ES-I3 (cell line): ENCODE results near the gene RGS6.

Source experiments
- H3K36me3 ChIP-seq: 2 replicates; pipeline ENCODE4 v1.6.1; 2013; ENCODE audit warnings: mild to moderate bottlenecking, low read length, control low read depth, moderate library complexity; ENCODE audit not compliant: insufficient read depth
- H3K4me1 ChIP-seq: 2 replicates; pipeline ENCODE4 v1.6.1; 2013; ENCODE audit warnings: mild to moderate bottlenecking, control low read depth, low read length; ENCODE audit not compliant: insufficient read depth
- H3K9ac ChIP-seq: 2 replicates; pipeline ENCODE4 v1.6.1; 2013; ENCODE audit warnings: low read depth, mild to moderate bottlenecking, low read length, moderate library complexity
- H3K9me3 ChIP-seq: 2 replicates; pipeline ENCODE4 v1.6.1; 2013; ENCODE audit warnings: mild to moderate bottlenecking, low read length, moderate library complexity; ENCODE audit not compliant: control insufficient read depth, insufficient read depth

Gene RGS6

DNA sequence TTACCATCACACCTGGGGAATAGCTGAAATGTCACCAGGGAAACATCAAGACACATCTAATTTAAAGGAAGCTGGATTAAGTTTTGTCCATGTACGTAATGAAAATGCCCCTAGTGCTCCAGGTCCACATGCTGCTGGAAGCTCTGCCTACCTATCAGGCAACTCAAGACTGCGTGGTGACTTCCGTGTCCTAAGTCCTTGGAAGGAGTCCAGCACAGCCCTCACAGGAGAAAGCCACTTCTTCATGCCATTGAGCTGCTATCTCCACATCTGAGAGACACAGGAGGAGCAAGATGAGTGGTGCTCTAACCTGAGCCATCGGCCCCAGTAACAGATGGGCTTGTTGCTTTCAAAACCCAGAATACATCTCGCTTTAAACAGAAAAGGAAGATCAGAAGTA is 645.3 kb downstream of the RGS6 start:
- Histone ChIP-seq H3K4me1 (no peaks in the 10 kb centered on the region), H3K36me3 (no peaks in the 10 kb centered on the region), H3K9me3 (no peaks in the 10 kb centered on the region), H3K9ac (no peak overlapping the region)

DNA sequence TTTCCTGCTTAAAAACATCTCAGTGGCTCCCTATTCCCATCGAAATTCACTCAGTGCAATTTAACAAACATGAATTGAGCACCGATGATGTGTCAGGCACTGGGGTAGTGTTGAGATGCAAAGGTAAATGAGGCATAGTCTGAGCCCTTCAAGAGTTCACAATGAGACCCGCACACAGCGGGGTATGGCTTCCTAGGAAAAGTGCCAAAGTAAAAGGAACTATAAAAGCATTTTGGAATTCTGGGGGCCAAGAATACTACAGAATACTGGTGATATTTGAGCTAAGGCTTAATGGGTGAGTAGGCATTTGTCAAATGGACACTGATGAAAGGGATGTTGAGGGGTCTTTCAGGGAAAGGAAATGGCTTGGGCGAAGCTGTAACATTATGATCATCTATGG is 646.3 kb downstream of the RGS6 start:
- H3K4me1 ChIP-seq: no peaks in the 10 kb centered on the region
- no peaks in the 10 kb centered on the region for H3K9me3 ChIP-seq
- no peak overlapping the region for H3K9ac ChIP-seq
- no peaks in the 10 kb centered on the region for H3K36me3 ChIP-seq

DNA sequence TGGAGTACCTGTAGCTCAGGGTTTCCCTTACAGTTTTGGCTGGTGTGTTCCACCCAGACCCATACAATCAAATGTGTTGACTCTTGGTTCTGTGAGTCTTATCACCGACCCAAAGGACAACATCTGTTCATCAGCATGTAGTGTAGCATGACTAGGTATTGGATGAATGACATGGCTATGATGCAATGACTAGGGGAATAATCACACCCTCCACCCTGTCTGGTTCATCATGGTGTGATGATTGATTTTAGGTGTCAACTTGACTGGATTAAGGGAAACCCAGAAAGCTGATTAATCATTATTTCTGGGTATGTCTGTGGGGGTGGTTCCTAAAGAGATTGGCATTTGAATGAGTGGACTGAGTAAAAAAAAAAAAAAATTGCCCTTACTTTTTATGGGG is 650.4 kb downstream of the RGS6 start:
- Histone ChIP-seq H3K36me3 (no peaks in the 10 kb centered on the region), H3K9me3 (no peaks in the 10 kb centered on the region), H3K9ac (no peak overlapping the region), H3K4me1 (no peaks in the 10 kb centered on the region)

DNA sequence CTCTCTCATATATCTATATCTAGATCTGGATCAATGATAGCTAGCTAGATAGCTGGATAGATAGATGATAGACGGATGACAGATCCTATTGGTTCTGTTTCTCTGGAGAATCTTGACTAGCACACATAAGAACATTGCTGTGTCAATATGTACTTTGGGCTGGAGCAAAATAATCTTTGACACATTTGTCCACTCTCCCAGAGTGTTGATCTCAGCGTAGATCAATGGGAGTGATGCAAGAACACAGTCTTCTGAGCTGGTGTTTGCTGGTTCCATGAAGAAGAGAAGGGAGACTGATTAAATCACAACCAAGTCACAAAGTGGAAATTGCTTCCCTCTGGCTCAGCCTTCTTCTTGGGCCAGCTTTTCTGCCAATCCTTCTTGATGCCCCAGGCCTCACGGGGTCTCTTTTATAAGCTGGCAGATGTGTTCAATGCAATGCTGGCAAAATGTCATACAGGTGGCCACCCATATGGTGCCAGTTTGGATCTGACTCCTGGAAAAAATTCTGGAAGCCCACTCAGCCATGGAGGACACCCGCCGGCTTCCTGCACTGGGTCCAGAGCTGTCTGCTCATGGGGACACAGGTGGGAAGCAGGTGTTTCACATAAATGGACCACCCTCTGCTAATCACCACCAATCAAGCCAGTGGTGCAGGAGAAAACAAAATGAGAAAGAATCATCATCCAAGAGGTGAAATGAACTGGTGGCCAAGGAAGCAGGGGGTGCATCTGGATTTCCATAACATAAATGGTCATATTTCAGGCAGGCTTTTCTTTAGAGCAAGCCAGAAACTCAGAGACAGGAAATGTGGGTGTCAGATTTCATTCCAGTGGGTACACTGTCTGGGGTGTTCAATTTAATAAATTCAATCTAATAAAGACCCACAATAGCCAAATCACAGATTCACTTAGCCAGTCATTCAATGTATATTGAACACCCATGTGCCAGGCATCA is 651.4 kb downstream of the RGS6 start:
- no peak overlapping the region for H3K9ac ChIP-seq
- H3K36me3 ChIP-seq: no peaks in the 10 kb centered on the region
- H3K4me1 ChIP-seq: no peaks in the 10 kb centered on the region
- H3K9me3 ChIP-seq: no peaks in the 10 kb centered on the region

DNA sequence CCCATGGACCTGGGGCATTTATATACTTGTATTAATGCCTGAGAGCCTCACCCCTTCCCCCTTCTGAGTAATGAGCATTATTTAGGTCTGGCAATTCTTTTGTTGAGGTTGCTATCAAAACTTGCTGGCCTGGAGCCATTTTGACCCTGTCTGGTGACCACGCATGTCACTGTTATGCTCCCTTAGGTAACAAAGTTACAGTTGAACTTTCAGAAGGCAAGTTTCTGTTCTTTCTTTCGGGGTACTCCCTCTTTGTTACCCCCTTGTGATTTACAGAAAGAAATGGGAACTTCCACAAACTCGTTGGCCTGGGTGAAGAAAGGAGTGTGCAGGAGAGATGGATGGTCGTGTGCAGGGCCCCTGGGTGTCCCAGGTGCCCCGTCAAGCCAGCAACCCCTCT is 656.3 kb downstream of the RGS6 start:
- Histone ChIP-seq H3K9ac (no peak overlapping the region), H3K4me1 (no peaks in the 10 kb centered on the region), H3K9me3 (no peaks in the 10 kb centered on the region; the same call in 1 of the 2 replicates)

DNA sequence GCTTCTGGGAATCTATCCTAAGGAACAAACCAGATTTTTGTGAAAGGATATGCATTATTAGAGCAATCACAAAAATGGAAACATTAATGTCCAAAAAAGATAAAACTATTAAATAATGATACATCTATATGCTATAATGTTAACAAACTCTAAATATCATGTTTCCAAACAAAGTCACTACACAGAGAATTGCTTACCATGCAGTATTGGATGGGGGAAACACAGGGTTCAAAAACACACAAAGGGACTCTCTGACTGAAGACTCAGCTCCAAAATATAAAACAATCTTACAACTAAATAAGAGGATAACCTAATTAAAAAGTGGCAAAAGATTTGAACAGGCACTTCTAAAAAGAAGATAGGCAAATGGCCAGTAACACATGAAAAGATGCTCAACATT is 657.4 kb downstream of the RGS6 start:
- Histone ChIP-seq H3K4me1 (no peaks in the 10 kb centered on the region), H3K36me3 (no peaks in the 10 kb centered on the region), H3K9ac (no peak overlapping the region), H3K9me3 (no peaks in the 10 kb centered on the region; the same call in 1 of the 2 replicates)

More for the DNA sequence above, 656.3 kb downstream of the RGS6 start:
- H3K36me3 ChIP-seq: no peaks in the 10 kb centered on the region

DNA sequence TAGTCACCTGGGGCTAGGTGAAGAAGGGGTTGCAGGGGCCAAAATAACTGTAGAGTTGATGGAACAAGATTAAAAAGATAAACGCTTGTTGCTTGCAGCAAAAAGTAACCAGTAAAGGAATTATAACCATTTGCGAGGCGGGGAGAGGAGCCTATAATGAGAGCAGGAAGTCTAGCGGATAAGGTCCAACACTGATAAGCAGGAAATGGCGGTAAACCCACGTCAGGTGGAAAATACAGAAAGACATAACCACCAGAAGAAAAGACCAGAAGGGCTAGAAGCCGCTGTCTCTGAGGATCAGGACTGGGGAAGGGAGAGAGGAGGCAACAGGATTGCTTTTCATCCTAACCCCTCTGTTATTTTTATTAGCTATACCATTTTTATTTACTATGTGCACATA is 658.3 kb downstream of the RGS6 start:
- H3K9ac ChIP-seq: no peak overlapping the region
- H3K9me3 ChIP-seq: no peaks in the 10 kb centered on the region; the same call in 1 of the 2 replicates

DNA sequence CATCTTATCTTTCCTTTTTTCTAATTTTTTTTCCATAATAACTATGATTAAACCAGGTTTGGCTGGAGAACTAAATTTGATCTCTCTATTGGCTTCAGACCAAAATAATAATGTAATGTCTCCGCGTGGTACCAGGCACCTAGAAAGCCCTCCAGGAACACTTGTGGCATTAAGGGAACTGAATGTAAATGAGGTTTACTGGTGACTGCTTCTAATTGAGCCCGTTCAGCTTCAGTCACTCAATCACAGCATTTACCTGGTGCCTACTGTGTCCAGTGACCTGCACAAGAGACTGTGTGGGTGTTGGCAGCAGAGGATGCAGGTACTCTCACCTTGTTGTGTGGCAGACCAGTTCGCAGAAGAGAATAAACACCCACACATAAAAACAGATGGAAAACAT is 659.2 kb downstream of the RGS6 start:
- Histone ChIP-seq H3K36me3 (no peaks in the 10 kb centered on the region), H3K9ac (no peak overlapping the region), H3K9me3 (no peaks in the 10 kb centered on the region; the same call in 1 of the 2 replicates), H3K4me1 (no peaks in the 10 kb centered on the region)

More for the DNA sequence above, 658.3 kb downstream of the RGS6 start:
- Histone ChIP-seq H3K36me3 (no peaks in the 10 kb centered on the region), H3K4me1 (no peaks in the 10 kb centered on the region)

DNA sequence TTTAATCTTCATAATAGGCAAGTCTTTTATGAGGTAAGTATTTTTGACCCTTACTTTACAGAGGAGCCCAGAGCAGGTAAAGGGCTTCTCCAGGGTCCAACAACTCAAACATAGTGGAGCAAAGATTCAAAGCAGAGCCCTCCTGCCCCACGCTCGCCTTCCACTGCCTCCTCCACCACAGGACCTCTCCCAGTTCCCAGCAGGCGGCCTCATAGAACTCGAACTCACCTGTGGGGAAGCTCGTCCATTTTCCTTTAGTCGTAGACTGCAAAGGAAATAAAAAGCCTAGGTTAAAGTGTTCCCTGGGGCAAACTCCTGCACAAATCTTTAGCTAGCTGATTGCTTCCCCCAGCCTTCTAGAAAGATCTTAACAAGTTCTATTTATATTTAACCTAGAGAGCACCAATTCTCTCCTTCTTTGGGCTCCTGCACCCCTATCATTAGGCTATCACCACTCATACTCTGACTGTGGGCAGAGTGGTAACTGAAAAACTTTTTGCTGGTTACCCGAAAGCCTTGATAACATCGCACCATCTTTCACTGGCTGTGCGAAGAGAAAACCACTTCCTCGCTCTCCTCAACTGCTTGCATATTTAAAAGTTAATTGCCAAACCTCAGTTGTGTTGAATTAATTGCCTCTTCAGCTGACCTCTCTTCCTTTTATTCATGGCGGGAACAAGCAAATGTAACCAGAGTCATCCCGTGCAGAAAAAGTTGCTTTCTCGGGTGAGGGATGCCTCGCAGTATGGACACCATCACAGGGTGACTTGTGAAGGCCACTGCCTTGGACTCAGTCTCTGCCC is 662.1 kb downstream of the RGS6 start:
- H3K9me3 ChIP-seq: no peaks in the 10 kb centered on the region; the same call in 1 of the 2 replicates
- H3K36me3 ChIP-seq: no peaks in the 10 kb centered on the region
- H3K4me1 ChIP-seq: no peaks in the 10 kb centered on the region; the same call in 1 of the 2 replicates
- H3K9ac ChIP-seq: no peak overlapping the region

DNA sequence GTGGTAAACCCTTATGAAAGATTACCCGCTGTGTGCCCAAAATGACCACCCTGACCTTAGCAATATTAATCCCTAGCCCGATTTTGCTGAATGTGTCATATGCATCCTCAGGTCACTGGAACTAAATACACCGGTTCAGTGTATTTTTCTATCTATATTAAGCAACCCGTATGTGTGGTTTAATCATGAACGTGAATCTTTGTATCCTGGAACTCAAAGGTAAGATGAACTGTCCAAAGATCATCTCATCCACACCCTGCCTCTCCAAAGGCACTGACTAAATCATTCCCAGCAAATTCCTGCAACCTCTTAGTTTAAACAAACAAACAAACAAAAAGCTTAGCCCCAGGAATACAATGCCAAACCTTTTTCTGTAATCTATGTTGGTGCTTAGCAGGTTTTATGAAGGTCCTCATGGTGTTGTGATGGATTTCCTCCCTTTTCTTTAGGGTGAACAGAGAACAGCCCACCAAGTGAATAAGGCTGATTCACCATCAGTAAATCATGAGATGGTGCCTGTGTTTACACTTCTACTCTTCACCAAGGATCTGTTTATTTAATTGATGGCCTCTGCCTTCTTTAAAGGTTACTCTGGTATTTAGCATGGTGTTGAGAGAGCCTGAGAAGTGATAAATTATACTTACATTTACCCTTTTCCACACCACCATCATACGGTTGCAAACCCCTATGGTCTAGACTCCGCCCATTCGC is 663.1 kb downstream of the RGS6 start:
- H3K9me3 ChIP-seq: no peaks in the 10 kb centered on the region; the same call in 1 of the 2 replicates
- H3K9ac ChIP-seq: no peak overlapping the region
- peaks cover 5% of the 10 kb centered on the region; the same call in 1 of the 2 replicates for H3K4me1 ChIP-seq
- H3K36me3 ChIP-seq: no peaks in the 10 kb centered on the region

DNA sequence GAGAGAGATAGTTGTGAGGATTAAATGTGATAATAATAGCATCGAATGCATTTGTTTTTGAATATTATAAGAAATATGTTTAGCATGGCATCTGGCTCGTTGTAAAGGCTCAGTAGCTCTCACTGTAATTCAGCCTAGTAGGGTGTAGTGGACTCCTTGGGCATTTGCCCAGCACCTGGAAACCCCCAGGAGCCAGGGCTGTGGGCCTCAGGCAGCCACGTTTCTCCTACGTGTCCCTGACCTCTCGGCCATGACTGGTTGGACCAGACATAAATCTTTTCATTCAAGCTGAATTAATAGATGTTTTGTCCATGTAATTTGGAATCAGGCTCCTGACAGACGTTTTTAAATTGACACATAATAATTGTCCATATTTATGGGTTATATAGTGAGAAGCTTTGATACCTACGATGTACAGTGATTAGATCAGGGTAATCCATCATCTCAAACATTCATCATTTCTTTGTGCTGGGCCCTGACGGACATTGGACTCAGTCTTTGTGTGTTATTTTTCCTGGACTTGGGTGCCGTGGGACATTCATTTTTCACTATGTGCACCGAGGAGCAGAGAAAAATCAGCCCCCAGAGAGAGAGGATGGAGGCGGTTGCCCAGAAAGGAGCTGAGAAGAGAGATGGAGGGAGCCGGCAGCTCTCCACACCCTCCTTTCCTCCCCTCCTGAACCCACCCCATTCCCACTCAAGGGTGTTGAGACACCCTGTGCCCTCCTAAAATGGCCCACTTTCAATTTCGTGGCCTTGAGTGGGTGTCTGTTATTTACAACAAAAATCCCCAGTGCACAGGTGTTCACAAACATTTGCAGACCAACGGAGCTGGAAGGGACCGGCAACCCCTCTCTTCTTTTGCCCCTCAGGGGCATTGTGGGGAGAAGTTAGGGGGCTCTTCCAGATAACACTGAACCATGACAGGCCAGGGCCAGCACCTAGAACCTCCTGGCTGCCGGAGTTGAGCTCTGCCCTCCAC is 665.3 kb downstream of the RGS6 start:
- Histone ChIP-seq H3K9me3 (no peaks in the 10 kb centered on the region), H3K9ac (no peak overlapping the region), H3K36me3 (no peaks in the 10 kb centered on the region), H3K4me1 (peaks cover 5% of the 10 kb centered on the region; the same call in 1 of the 2 replicates)

DNA sequence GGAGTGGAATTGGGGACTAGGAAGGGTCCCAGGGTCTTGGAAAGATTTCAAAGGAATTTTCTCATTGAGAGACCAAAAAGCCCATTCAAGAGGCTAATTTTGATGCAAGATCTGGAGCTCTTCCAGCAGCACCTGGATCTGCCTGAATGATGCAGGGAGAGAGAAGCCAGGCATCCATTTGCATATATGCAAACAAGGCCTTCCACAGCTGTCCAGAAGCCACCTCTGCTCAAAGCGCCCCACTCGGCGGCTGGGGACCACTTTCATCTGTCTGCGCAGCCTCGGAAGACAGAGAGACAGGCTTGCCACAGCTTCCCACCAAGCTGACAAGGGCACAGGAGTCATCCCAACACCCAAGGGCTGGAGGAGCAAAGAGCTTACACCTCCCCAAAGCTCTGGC is 666.1 kb downstream of the RGS6 start:
- H3K36me3 ChIP-seq: no peaks in the 10 kb centered on the region
- H3K9ac ChIP-seq: no peak overlapping the region
- no peaks in the 10 kb centered on the region for H3K9me3 ChIP-seq
- peaks cover 5% of the 10 kb centered on the region; the same call in 1 of the 2 replicates for H3K4me1 ChIP-seq
